Astrocyte (in vitro differentiated cells and primary cell): ENCODE data around the gene OTOG.

Experiments
- CTCF ChIP-seq: IDR thresholded peaks from 2 replicates; pipeline ENCODE4 v1.5.1; 2011; ENCODE audit warnings: low read depth, mild to moderate bottlenecking, inconsistent platforms, low read length, moderate library complexity; ENCODE audit not compliant: insufficient read depth
- EZH2 ChIP-seq: IDR thresholded peaks from 2 replicates; pipeline ENCODE4 v1.6.1; 2012; ENCODE audit warnings: mild to moderate bottlenecking, low read length, inconsistent platforms; ENCODE audit not compliant: insufficient read depth

- no peak for TF ChIP-seq CTCF
- TF ChIP-seq EZH2: no peak
These were observed 15.4 kb upstream of the OTOG start for GRCh38 chr11:17531636-17532113.
